IMR-90 (cell line): Measurements from ENCODE around the gene DNAJC2. TPM values are rescaled to one million over a fixed set of nuclear protein-coding genes. Genes with fewer than 3 reads are reported as not detected.
A peak's percentile ranks its signal among the peaks of the same experiment; 100 is the strongest.

Experiments used
- ATAC-seq: fragments of 200-7000 bp; cut with Tn5 transposase; 2 replicates; pipeline ENCODE4 v1.9.1; 2020; ENCODE audit warnings: low read depth, mild to moderate bottlenecking, moderate library complexity
- BruUV-seq: library from RNA; stranded (reverse); fragments of 400-500 nt; replicated peaks from 2 replicates; lab custom pipeline; 2021; lab: Mats Ljungman, UMichigan
- CTCF ChIA-PET: fragments of 300-600 bp; formaldehyde crosslinking; extraction: SDS; loops from one replicate; lab custom pipeline; 2021; ENCODE audit warnings: antibody characterized with exemption; lab: Yijun Ruan, JAX
- POLR2A ChIA-PET: fragments of 300-600 bp; sonication (Branson Sonifier 250); formaldehyde crosslinking; loops from one replicate; lab custom pipeline; 2022; ENCODE audit warnings: antibody characterized with exemption; ENCODE audit not compliant: unreplicated experiment; lab: Charles Lee
- DNase-seq: peaks from one replicate; pipeline ENCODE4 v3.0.0; 2013
- H2AFZ ChIP-seq: replicated peaks from 2 replicates; pipeline ENCODE3; 2013; ENCODE audit warnings: low read length, mild to moderate bottlenecking; ENCODE audit not compliant: poor library complexity
- H2AK5ac ChIP-seq: 2 replicates; pipeline ENCODE4 v1.6.1; 2013; ENCODE audit warnings: low read depth, low read length, inconsistent platforms
- H2AK9ac ChIP-seq: replicated peaks from 2 replicates; pipeline ENCODE3; 2013; ENCODE audit warnings: mild to moderate bottlenecking, low read depth, low read length, moderate library complexity; ENCODE audit not compliant: poor library complexity
- H2BK120ac ChIP-seq: 2 replicates; pipeline ENCODE4 v1.6.1; 2013; ENCODE audit warnings: low read depth, low read length, inconsistent platforms
- H2BK15ac ChIP-seq: 3 replicates; pipeline ENCODE4 v1.6.1; 2013; ENCODE audit warnings: low read depth, low read length, inconsistent platforms
- H2BK20ac ChIP-seq: 2 replicates; pipeline ENCODE4 v1.6.1; 2013; ENCODE audit warnings: low read depth, mild to moderate bottlenecking, inconsistent platforms, low read length, moderate library complexity
- H2BK5ac ChIP-seq: 2 replicates; pipeline ENCODE4 v1.6.1; 2013; ENCODE audit warnings: mild to moderate bottlenecking, low read depth, low read length, inconsistent platforms; ENCODE audit not compliant: poor library complexity, severe bottlenecking
- H3K14ac ChIP-seq: replicated peaks from 2 replicates; pipeline ENCODE4 v1.6.1; 2013; ENCODE audit warnings: low read depth, low read length, inconsistent platforms
- H3K18ac ChIP-seq: 2 replicates; pipeline ENCODE4 v1.6.1; 2013; ENCODE audit warnings: low read depth, low read length, control low read depth
- H3K23ac ChIP-seq: 2 replicates; pipeline ENCODE4 v1.6.1; 2013; ENCODE audit warnings: low read depth, low read length, inconsistent platforms
- H3K27ac ChIP-seq: 2 replicates; pipeline ENCODE4 v1.5.1; 2013; ENCODE audit warnings: mild to moderate bottlenecking, control low read depth, low read length; ENCODE audit not compliant: insufficient read depth
- H3K27me3 ChIP-seq: 2 replicates; pipeline ENCODE4 v1.6.1; 2013; ENCODE audit warnings: low read length; ENCODE audit not compliant: control insufficient read depth, insufficient read depth
- H3K36me3 ChIP-seq: 2 replicates; pipeline ENCODE4 v1.6.1; 2013; ENCODE audit warnings: low read length, mixed read lengths; ENCODE audit not compliant: control insufficient read depth, insufficient read depth
- H3K4ac ChIP-seq: 2 replicates; pipeline ENCODE4 v1.6.1; 2013; ENCODE audit warnings: low read depth, low read length, inconsistent platforms
- H3K4me1 ChIP-seq: 2 replicates; pipeline ENCODE4 v1.6.1; 2013; ENCODE audit warnings: low read length, mixed read lengths; ENCODE audit not compliant: control insufficient read depth, insufficient read depth
- H3K4me2 ChIP-seq: 2 replicates; pipeline ENCODE4 v1.6.1; 2013; ENCODE audit warnings: low read depth, mild to moderate bottlenecking, control low read depth, low read length, moderate library complexity
- H3K4me3 ChIP-seq: 2 replicates; pipeline ENCODE4 v1.5.1; 2013; ENCODE audit warnings: low read depth, mild to moderate bottlenecking, control low read depth, low read length, moderate library complexity; ENCODE audit not compliant: insufficient read depth
- H3K56ac ChIP-seq: 2 replicates; pipeline ENCODE4 v1.6.1; 2013; ENCODE audit warnings: low read length, inconsistent platforms; ENCODE audit not compliant: insufficient read depth; ENCODE audit errors: extremely low read depth
- H3K79me1 ChIP-seq, 2 experiments: 2 replicates each; pipeline ENCODE4 v1.6.1; 2013; ENCODE audit warnings: low read length in 2 of 2, inconsistent platforms in 1 of 2, low read depth in 1 of 2
- H3K9ac ChIP-seq: 2 replicates; pipeline ENCODE4 v1.6.1; 2013; ENCODE audit warnings: low read depth, low read length, control low read depth
- H3K9me1 ChIP-seq: 2 replicates; pipeline ENCODE4 v1.6.1; 2013; ENCODE audit warnings: low read length, inconsistent platforms; ENCODE audit not compliant: insufficient read depth
- H3K9me3 ChIP-seq: 2 replicates; pipeline ENCODE4 v1.6.1; 2013; ENCODE audit warnings: low read length; ENCODE audit not compliant: control insufficient read depth, insufficient read depth
- H4K20me1 ChIP-seq: 2 replicates; pipeline ENCODE4 v1.6.1; 2013; ENCODE audit warnings: low read length, inconsistent platforms; ENCODE audit not compliant: insufficient read depth
- H4K5ac ChIP-seq: 2 replicates; pipeline ENCODE4 v1.6.1; 2013; ENCODE audit warnings: mild to moderate bottlenecking, low read depth, low read length, control low read depth
- H4K8ac ChIP-seq, 2 experiments: 2 replicates each; pipeline ENCODE4 v1.6.1; 2013; ENCODE audit warnings: low read depth in 2 of 2, low read length in 2 of 2, control low read depth in 1 of 2, inconsistent platforms in 1 of 2
- H4K91ac ChIP-seq: 2 replicates; pipeline ENCODE4 v1.6.1; 2013; ENCODE audit warnings: low read depth, low read length, inconsistent platforms; ENCODE audit not compliant: insufficient read depth
- BHLHE40 ChIP-seq: fragments of 150-350 bp; IDR thresholded peaks from 2 replicates; pipeline ENCODE4 v1.6.1; 2016; ENCODE audit warnings: mild to moderate bottlenecking, low read depth, low read length
- CEBPB ChIP-seq: IDR thresholded peaks from 2 replicates; pipeline ENCODE4 v1.6.1; 2012; ENCODE audit warnings: low read depth, low read length, improper control_type of control experiment
- CHD1 ChIP-seq: IDR thresholded peaks from 2 replicates; pipeline ENCODE4 v1.6.1; 2012; ENCODE audit warnings: low read depth, low read length, improper control_type of control experiment
- FOS ChIP-seq: fragments of 150-350 bp; IDR thresholded peaks from 2 replicates; pipeline ENCODE4 v1.6.1; 2016; ENCODE audit warnings: low read depth, low read length
- MAFK ChIP-seq: IDR thresholded peaks from 2 replicates; pipeline ENCODE4 v1.6.1; 2012; ENCODE audit warnings: low read depth, low read length, improper control_type of control experiment
- MAZ ChIP-seq: IDR thresholded peaks from 2 replicates; pipeline ENCODE4 v1.6.1; 2012; ENCODE audit warnings: low read depth, mild to moderate bottlenecking, low read length, improper control_type of control experiment, moderate library complexity, borderline replicate concordance
- MXI1 ChIP-seq: IDR thresholded peaks from 2 replicates; pipeline ENCODE4 v1.6.1; 2012; ENCODE audit warnings: low read depth, mild to moderate bottlenecking, low read length, moderate library complexity, borderline replicate concordance
- NFE2L2 ChIP-seq: fragments of 150-350 bp; IDR thresholded peaks from 2 replicates; pipeline ENCODE4 v1.6.1; 2016; ENCODE audit warnings: low read depth, mild to moderate bottlenecking, low read length
- POLR2A ChIP-seq: IDR thresholded peaks from 2 replicates; pipeline ENCODE4 v1.6.1; 2012; ENCODE audit warnings: mild to moderate bottlenecking, low read depth, low read length
- RAD21 ChIP-seq: IDR thresholded peaks from 2 replicates; pipeline ENCODE4 v1.6.1; 2012; ENCODE audit warnings: low read length, improper control_type of control experiment
- RCOR1 ChIP-seq: IDR thresholded peaks from 2 replicates; pipeline ENCODE4 v1.6.1; 2012; ENCODE audit warnings: mild to moderate bottlenecking, low read length, improper control_type of control experiment; ENCODE audit not compliant: insufficient replicate concordance
- RFX5 ChIP-seq: IDR thresholded peaks from 2 replicates; pipeline ENCODE4 v1.8.0; 2012; ENCODE audit warnings: low read depth, mild to moderate bottlenecking, low read length, moderate library complexity
- WGBS, 2 experiments: methylation state at CpG; one replicate each; pipeline versions ENCODE4 v1.1.5 to v1.1.7; 2013; ENCODE audit warnings: missing lambda C conversion rate in 2 of 2; ENCODE audit not compliant: insufficient read length in 1 of 2; ENCODE audit errors: extremely low coverage in 2 of 2; 5-methylcytosine and 5-hydroxymethylcytosine counted together
- dilution Hi-C: fragments of 300-500 bp; cut with HindIII; formaldehyde crosslinking; loops from one replicate; pipeline ENCODE4 v1.14.3; 2018; ENCODE audit warnings: low sequenced_read_pairs; ENCODE audit not compliant: unreplicated experiment
- in situ Hi-C: fragments of 300-500 bp; cut with MboI; formaldehyde crosslinking; loops from 3 replicates; pipeline ENCODE4 v1.14.3; 2019; ENCODE audit warnings: low sequenced_read_pairs, inconsistent platforms, mixed read lengths
- intact Hi-C: fragments of 100-400 bp; cut with micrococcal nuclease; formaldehyde crosslinking; loops from 2 replicates; pipeline ENCODE4 v1.10.0; 2022
- polyA plus RNA-seq, 3 experiments: library from polyadenylated mRNA; depleted of rRNA; stranded (reverse); fragments of >200 nt; gene quantifications; 2 replicates each; pipeline ENCODE4 v1.2.3, GENCODE V29; 2012; ENCODE audit warnings: low replicate concordance in 1 of 3
- total RNA-seq: library from RNA; depleted of rRNA; stranded (reverse); fragments of >200 nt; gene quantifications from 2 replicates; pipeline ENCODE4 v1.2.3, GENCODE V29; 2012
- TF ChIP-seq, protein P1 (sequence below): conservative IDR thresholded peaks from 2 replicates; pipeline ENCODE4 v1.5.1; 2012; ENCODE audit warnings: mild to moderate bottlenecking, low read depth, low read length, improper control_type of control experiment
- TF ChIP-seq, protein P2 (sequence below): fragments of 150-350 bp; IDR thresholded peaks from 2 replicates; pipeline ENCODE4 v1.6.1; 2017; ENCODE audit warnings: mild to moderate bottlenecking, antibody characterized with exemption, low read length, low read depth

DNAJC2 gene
- total and polyA plus RNA-seq, 2 of the 4 experiments (the other 2 are of a cell fraction) = 17.5 to 22.4 TPM

- CTCF ChIA-PET = interaction anchor here (0.9 kb wide), 1 partner anchor 109 kb away, joined by 4 read pairs; no protein-coding TSS in a partner anchor
- peak; percentile 87 for DNase-seq
- H3K9ac ChIP-seq = peak within 1 kb of the TSS; percentile 73
- no peak within 1 kb of the TSS for H2BK15ac ChIP-seq
- peaks cover 2% of the 10 kb centered on the region; the same call in 1 of the 2 replicates for H3K27me3 ChIP-seq
- H2AFZ ChIP-seq = peak within 1 kb of the TSS; percentile 94
- peak within 1 kb of the TSS; percentile 85 for H3K4me3 ChIP-seq
- 1% methylated on average over 26 of the region's 52 CpGs; no CpG with 5 or more reads in 1 of the 2 experiments for WGBS, 2 experiments
- H3K56ac ChIP-seq = peak within 1 kb of the TSS; percentile 83
- no peaks in the 10 kb centered on the region for H3K9me3 ChIP-seq
- H3K18ac ChIP-seq = peak within 1 kb of the TSS; percentile 51; the same call in 1 of the 2 replicates
- peak within 1 kb of the TSS; percentile 91 for H4K5ac ChIP-seq
- H3K79me1 ChIP-seq = peaks cover 11 to 23% of the 10 kb centered on the region in 2 experiments; a peak in 2 of 4 replicates
- no peaks in the 10 kb centered on the region; the same call in 1 of the 2 replicates for H4K20me1 ChIP-seq
- dilution Hi-C loops = no loop called here
- H3K9me1 ChIP-seq = no peaks in the 10 kb centered on the region
- intact Hi-C loops = loop anchor here (1.0 to 10.0 kb wide), 2 partner anchors 110 to 182 kb away; no protein-coding TSS in a partner anchor
- peak within 1 kb of the TSS; percentile 76 for H3K27ac ChIP-seq
- peak; percentile 98 for ATAC-seq
- H4K8ac ChIP-seq = peak within 1 kb of the TSS; percentile 90 to 98
- in situ Hi-C loops = no loop called here
- H2BK5ac ChIP-seq = peak within 1 kb of the TSS; percentile 56
- BruUV-seq = no TSS peak
- peak within 1 kb of the TSS; percentile 34; the same call in 1 of the 2 replicates for H4K91ac ChIP-seq
- peak within 1 kb of the TSS; percentile 74 for H2AK9ac ChIP-seq
- peak within 1 kb of the TSS; percentile 64 for H3K23ac ChIP-seq
- peak within 1 kb of the TSS; percentile 86 for H3K4me2 ChIP-seq
- peak within 1 kb of the TSS; percentile 21; the same call in 1 of the 2 replicates for H2AK5ac ChIP-seq
- POLR2A ChIA-PET = interaction anchor here (0.6 kb wide), 1 partner anchor 857 kb away, joined by 3 read pairs; no protein-coding TSS in a partner anchor
- peaks cover 16% of the 10 kb centered on the region for H3K36me3 ChIP-seq
- H3K4me1 ChIP-seq = peaks cover 2% of the 10 kb centered on the region; the same call in 1 of the 2 replicates
- peak within 1 kb of the TSS; percentile 66 for H2BK120ac ChIP-seq
- peak within 1 kb of the TSS; percentile 70 for H3K4ac ChIP-seq
- H2BK20ac ChIP-seq = 0 out of 2 replicates have a peak within 1 kb of the TSS, but pooled peaks have one; percentile 18
- H3K14ac ChIP-seq = peak within 1 kb of the TSS; percentile 96
- no peak for TF ChIP-seq MAFK
- no peak; the same call in 1 of the 2 replicates for TF ChIP-seq MAZ
- TF ChIP-seq, protein P1, sequence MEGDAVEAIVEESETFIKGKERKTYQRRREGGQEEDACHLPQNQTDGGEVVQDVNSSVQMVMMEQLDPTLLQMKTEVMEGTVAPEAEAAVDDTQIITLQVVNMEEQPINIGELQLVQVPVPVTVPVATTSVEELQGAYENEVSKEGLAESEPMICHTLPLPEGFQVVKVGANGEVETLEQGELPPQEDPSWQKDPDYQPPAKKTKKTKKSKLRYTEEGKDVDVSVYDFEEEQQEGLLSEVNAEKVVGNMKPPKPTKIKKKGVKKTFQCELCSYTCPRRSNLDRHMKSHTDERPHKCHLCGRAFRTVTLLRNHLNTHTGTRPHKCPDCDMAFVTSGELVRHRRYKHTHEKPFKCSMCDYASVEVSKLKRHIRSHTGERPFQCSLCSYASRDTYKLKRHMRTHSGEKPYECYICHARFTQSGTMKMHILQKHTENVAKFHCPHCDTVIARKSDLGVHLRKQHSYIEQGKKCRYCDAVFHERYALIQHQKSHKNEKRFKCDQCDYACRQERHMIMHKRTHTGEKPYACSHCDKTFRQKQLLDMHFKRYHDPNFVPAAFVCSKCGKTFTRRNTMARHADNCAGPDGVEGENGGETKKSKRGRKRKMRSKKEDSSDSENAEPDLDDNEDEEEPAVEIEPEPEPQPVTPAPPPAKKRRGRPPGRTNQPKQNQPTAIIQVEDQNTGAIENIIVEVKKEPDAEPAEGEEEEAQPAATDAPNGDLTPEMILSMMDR = peak; percentile 95
- TF ChIP-seq FOS = no peak
- TF ChIP-seq CEBPB = peak; percentile 86
- TF ChIP-seq RAD21 = peak; percentile 62
- TF ChIP-seq, protein P2, sequence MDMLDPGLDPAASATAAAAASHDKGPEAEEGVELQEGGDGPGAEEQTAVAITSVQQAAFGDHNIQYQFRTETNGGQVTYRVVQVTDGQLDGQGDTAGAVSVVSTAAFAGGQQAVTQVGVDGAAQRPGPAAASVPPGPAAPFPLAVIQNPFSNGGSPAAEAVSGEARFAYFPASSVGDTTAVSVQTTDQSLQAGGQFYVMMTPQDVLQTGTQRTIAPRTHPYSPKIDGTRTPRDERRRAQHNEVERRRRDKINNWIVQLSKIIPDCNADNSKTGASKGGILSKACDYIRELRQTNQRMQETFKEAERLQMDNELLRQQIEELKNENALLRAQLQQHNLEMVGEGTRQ = no peak
- no peak for TF ChIP-seq BHLHE40
- peak; percentile 59; the same call in 1 of the 2 replicates for TF ChIP-seq MXI1
- peak; percentile 75 for TF ChIP-seq RCOR1
- no peak for TF ChIP-seq NFE2L2
- TF ChIP-seq RFX5 = no peak
- peak; percentile 80 for TF ChIP-seq POLR2A
- TF ChIP-seq CHD1 = no peak
Measured at GRCh38 chr7:103296901-103297836, 47.4 kb downstream of the DNAJC2 start, which contains the start of gene PMPCB. PMPCB (plus strand) TSS chr7:103297435; CDS start chr7:103297460, 25 bp downstream.
